Head of caudate nucleus (tissue), 42 donors: ENCODE results near the gene CABP2.
A peak's percentile ranks its signal among the peaks of the same experiment; 100 is the strongest.
"Not testable (repeated sequence)": the region's sequence is repeated elsewhere in the genome, so short reads cannot be mapped to it uniquely, and the experiment has no call there.

Source experiments
- DNase-seq, 42 donors: peaks; one replicate each; pipeline versions ENCODE4 v3.0.0 to v3.0.0-alpha.2; 2020 to 2021; ENCODE audit warnings: mixed read lengths in 7 of 42
- intact Hi-C: fragments of 100-400 bp; cut with DNase I; formaldehyde crosslinking; loops from one replicate; pipeline ENCODE4 v1.15.0; 2022

CABP2 gene

DNA sequence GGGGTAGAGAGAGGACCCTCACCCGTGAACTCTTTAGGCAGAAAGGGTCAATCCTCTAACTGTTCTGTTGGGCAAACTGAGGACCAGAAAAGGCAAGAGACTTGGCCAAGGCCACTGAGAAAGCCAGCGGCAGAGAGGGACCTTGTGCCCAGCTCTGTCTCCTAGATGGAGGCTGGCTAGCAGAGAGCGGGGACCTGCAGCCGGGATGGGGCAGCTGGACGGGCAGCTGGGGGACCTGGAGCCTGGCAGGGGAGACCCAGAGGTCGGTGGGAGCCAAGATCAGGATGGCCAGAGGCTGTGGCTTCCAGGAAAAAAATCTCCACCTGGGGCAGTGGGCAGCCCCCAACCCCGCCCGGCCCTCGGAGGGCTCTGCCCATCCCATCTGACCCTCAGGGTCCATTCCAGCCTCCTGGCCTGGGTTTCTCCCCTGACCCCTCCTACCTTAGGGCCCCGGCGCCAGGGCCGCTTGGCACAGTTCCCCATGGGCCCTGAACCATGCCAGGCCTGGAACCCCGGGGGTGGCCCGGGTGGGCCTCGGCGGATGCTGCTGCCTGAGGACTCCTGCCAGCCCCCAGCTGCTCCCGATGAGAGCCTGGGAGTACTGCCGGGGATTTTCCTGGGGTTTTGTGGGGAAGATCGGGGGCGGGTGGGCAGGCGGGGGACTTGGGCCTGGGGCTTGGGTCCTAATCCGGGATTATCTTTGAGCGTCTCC is at the start of gene CABP2:
CABP2 (minus strand) TSS at position 603 of the 712 bp plus-strand sequence; CDS start at position 483, 120 bp downstream.
- no peak for DNase-seq
- intact Hi-C loops: no loop called here

DNA sequence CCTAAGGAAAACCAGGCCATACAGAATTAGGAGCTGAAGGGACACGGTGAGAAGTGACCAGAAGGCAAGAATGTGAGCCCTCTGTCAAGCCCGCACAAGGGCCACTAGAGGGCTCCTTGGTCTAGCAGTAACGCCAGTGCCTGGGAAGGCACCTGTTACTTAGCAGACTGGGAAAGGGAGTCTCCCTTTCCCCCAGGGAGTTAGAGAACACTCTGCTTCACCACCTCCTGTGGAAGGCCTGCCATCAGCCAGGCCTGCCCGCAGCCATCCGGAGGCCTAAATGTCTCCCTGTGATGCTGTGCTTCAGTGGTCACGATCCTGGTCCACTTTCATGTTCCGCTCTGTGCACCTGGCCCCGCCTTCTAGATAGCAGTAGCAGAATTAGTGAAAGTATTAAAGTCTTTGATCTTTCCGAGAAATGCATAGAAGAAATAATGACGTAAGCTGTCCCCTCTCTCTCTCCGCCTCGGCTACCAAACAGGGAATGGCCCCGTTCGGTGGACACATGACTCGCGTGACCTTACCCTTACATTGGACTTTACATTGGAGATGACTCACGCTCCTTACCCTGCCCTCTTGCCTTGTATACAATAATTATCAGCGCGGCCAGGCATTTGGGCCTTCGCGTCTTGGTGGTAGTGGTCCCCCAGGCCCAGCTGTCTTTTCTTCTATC is 49.6 kb upstream of the CABP2 start:
- DNase-seq: peak in 40 of 42 donors; percentile 23 to 81 (median 58)
- intact Hi-C loops: no loop called here

GRCh38 chr11:67572305-67572704 is 49.1 kb upstream of the CABP2 start:
- intact Hi-C loops: no loop called here
- DNase-seq: no peak

DNA sequence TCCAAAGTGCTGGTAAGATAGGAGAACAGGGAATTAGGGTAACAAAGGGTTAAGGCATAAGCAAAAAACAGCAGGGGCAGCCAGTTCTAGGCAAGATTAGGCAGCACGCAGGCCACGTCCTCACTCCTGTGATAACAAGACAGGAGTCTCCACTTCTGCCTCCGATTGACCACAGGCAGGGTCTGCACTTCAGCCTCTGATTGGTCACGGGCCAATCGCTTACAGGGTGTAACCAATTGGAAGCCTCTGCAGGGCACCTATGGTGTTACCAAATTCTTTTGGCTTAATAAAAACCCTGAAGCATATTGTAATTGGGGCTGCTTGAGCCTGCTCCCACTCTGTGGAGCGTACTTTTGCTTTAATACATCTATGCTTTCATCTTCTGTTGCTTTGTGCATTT is 48.2 kb upstream of the CABP2 start:
- no peak for DNase-seq
- intact Hi-C loops: no loop called here

DNA sequence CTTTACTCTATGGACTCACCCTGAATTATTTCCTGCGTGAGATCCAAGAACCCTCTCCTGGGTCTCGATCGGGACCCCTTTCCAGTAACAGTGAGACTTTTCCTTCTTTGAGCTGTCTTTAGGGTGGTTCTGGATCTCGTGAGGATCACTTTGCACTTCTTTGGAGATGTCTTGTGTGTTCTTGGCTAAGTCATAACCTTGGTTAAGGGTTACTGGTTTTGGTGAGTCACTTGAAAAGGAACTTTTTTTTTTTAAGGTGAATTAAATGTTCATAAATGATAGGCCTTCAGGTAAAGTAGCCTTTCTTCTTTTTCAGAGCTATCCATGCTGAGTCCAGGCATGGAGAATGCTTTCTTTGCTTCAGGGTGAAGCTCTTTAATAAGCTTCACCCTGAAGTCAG is 41.0 kb upstream of the CABP2 start:
- intact Hi-C loops: no loop called here
- DNase-seq: no peak

DNA sequence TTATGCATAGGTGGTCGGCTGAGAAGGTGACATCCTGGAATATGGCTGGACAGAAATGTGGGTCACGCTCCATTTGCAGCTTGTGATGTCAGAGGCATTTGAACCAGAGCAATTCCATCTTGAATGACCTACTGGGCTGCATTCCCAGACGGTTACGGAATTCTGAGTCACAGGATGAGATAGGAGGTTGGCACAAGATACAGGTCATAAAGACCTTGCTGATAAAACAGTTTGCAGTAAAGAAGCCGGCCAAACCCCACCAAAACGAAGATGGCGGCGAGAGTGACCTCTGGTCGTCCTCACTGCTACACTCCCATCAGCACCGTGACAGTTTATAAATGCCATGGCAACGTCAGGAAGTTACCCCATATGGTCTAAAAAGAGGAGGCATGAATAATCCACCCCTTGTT is 40.5 kb upstream of the CABP2 start:
- DNase-seq, intact Hi-C loops: not testable (repeated sequence)

DNA sequence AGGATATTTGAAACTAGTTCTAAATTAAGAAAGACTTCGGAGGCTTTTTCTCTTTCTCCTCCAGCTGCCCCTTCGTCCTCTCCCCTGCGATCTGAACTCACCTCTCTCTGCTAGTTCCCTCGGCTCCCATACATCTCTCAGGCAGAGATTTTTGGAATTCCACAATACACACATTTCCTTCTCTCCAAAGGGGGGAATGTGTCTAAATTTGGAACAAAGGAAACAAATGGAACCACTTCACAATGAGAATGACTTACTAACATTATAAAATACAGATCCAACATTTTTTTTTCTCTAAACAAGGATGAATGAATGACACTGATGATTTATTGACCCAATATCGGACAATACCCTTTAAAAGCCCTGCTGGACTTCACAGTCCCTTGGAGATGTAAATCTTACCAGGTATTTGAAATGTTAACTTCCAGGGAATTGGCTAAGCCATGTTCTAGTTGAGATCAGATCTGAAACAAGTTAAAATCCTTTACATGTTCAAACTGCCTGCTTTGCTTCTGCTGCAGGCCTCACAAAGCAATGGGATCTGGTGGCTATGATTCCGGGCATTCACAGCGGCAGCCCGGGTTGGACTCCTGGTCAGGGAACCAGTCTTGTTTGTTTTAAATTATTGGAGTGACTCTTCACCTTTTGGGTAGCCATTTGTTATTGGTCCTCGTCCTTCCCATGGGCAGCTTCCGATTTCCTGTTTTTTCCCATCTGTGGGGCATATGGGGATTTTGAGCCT is 39.9 kb upstream of the CABP2 start:
- DNase-seq: no peak
- intact Hi-C loops: no loop called here

DNA sequence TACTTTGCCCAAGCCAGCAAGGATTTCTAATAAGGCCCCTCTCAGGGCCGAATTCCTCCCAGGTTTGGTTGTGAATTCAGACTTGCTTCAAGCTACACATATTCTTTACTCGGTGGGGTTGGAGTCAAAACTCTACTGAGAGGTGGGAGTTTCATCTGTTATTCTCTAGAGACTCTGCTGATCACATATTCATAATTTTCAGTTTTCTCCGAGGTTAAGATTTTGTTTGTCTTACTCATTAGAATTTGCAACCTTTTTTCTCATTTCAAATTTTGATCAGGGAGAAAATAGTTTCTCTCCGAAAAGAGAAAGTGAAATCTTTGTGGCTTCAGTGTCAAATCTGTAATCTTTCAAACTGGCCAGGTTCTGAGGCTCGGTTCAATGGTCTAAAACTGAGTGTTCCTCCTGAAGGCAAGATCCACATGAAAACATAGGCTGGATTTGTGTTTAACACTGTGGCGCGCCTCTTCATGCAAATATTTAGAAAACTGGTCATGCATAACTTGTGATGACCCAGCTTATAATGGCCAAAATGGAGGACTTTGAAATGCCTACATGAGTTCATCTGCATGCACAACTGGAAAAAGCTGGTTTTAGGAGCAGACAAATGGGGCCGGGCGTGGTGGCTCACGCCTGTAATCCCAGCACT is 38.8 kb upstream of the CABP2 start:
- DNase-seq: no peak
- intact Hi-C loops: no loop called here

DNA sequence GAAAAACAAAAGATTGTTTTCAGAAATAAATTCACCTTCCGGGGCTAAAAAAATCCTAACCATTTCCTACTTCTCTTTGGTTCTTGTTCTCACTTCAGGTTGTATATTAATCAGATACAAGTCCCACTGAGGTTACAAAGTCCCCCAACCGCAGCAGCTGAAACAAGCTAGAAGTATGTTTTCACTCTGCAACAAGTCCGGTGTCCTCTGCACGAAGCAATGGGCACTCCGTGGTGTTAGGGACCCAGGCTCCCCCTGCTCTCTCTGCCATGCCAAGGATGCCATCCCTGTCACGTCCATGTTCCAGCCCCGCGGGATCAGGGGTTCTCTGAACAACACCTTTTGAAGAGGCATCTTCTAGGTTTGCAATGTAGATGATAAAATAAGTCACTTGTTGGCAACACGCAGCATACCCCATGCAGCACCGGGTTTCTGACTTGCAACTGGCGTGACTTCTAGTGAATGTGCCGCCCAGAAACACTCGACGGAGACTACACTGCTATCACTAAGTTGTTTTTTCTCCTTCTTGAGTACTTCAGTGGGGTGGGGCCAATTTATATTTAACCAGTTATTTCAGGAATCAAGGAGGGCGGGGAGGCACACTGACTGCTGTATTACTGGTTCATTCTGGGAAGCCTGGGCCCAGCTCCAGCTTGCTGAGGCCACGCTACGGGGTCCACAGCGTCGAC is 35.0 kb upstream of the CABP2 start:
- intact Hi-C loops: no loop called here
- no peak for DNase-seq

DNA sequence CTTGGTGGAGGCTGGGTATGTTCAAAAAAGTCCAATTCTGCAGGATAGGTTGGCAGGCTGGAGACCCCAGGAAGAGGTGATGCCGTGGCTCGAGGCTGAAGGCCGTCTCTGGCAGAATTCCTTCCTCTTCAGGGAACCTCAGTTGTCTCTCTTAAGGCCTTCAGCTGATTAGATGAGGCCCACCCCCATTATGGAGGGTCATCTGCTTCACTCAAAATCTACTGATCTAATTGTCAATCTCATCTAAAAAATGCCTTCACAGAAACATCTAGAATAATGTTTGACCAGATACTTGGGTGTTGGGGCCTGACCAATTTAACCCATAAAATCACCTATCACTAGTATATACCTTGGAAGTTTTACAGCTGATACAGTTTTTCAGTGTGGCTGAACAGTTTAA is 33.0 kb upstream of the CABP2 start:
- DNase-seq: no peak
- intact Hi-C loops: no loop called here

GRCh38 chr11:67551697-67552096 is 28.5 kb upstream of the CABP2 start:
- intact Hi-C loops: not testable (repeated sequence)

GRCh38 chr11:67551127-67551526 is 27.9 kb upstream of the CABP2 start:
- DNase-seq: no peak
- intact Hi-C loops: no loop called here

More at GRCh38 chr11:67551697-67552096, 28.5 kb upstream of the CABP2 start:
- DNase-seq: not testable (repeated sequence)

DNA sequence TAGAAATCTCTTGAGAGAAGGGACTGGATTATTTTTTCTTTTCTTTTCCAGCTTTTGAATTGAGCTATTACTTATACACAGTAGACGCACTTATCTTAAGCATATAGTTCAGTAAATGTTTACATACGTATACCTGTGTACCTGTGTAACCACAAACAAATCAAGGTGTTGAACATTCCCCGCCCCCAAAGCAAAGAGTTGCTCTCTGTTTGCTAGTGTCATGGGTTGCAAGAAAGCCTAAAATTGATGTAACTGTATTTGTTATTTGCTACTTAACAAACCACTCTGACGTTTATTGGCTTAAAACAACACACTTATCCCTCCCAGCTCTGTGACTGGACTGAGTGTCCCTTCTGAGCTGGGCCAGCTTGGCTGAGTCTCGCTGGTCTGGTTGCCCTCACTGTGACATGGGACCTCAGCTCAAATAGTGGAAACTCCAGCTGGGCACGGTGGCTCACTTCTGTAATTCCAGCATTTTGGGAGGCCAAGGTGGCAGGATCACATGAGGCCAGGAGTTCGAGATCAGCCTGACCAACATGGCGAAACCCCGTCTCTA is 25.4 kb upstream of the CABP2 start:
- intact Hi-C loops: no loop called here
- no peak for DNase-seq

- DNase-seq, intact Hi-C loops: not testable (repeated sequence)
These were observed 24.9 kb upstream of the CABP2 start for GRCh38 chr11:67548112-67548511.

DNA sequence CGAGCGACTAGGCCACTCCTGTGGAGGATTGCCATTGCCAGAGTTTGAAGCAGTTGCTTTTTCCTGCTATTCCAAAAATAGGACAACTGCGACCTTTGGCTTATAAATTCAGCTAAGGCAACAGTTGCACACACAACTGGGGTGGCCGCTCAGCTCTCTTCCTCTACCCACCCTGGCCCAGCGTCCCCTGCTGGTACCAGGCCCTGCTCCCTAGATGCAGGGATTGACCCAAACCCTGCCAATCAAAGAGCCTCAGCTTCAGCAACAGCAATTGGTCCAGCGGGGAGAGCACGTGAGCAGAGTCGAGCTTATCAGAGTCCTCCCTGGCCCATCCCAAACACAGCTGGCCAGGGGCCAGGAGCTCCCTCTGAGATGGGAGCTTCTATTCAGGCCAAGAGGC is 22.0 kb upstream of the CABP2 start:
- intact Hi-C loops: no loop called here
- DNase-seq: no peak

- intact Hi-C loops: no loop called here
- no peak for DNase-seq
These were observed 21.5 kb upstream of the CABP2 start for GRCh38 chr11:67544616-67545242.

DNA sequence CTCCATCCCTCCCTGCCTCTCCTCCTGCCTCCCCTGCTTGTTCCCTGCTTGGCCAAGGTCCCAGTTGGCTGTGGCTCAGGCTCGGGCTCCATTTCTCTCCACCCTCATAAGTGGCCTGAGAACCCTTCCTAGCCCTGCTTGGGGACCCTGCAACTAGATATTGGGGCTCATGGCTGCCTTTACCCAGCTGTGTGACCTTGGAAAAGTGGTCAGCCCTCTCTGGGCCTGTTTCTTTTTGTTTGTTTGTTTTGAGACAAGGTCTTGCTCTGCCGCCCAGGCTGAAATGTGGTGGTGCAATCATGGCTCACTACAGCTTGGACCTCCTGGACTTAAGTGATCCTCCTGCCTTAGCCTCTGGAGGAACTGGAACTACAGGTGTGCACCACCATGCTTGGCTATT is 20.3 kb upstream of the CABP2 start:
- DNase-seq: no peak
- intact Hi-C loops: no loop called here

- intact Hi-C loops: no loop called here
- DNase-seq: no peak
These were observed 19.7 kb upstream of the CABP2 start for GRCh38 chr11:67542971-67543370.
